ENCODE data around the gene SNED1.
"Not testable (repeated sequence)": the region's sequence is repeated elsewhere in the genome, so short reads cannot be mapped to it uniquely, and the experiment has no call there.

Gene SNED1

DNA sequence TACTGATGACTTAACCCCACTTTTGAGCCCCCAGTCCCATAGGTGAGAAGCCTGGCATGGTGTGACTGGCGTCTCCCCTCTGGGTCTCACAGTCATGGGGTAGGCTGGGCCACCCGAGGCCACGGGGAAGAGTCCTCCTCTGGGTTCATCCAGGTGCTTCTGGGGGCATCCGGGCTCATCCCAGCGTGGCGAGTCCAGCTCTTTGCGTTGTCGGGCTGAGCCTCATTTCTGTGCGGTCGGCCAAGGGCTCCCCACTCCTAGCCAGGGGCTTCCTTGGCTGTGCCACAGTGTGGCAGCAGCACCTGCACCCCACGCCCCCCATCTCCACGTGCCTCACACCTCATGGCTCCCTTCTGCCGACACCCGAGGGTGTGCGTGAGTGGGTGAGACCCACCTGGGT, 27.6 kb upstream of the SNED1 start:
- FAIRE-seq (no peak), DNase-seq (ENCODE audit: insufficient read length, low spot score) (no peak)
- TF ChIP-seq, protein P1, sequence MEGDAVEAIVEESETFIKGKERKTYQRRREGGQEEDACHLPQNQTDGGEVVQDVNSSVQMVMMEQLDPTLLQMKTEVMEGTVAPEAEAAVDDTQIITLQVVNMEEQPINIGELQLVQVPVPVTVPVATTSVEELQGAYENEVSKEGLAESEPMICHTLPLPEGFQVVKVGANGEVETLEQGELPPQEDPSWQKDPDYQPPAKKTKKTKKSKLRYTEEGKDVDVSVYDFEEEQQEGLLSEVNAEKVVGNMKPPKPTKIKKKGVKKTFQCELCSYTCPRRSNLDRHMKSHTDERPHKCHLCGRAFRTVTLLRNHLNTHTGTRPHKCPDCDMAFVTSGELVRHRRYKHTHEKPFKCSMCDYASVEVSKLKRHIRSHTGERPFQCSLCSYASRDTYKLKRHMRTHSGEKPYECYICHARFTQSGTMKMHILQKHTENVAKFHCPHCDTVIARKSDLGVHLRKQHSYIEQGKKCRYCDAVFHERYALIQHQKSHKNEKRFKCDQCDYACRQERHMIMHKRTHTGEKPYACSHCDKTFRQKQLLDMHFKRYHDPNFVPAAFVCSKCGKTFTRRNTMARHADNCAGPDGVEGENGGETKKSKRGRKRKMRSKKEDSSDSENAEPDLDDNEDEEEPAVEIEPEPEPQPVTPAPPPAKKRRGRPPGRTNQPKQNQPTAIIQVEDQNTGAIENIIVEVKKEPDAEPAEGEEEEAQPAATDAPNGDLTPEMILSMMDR (IDR thresholded peaks at IDR 0.05; ENCODE audit: insufficient read depth, missing control alignments), result no peak

DNA sequence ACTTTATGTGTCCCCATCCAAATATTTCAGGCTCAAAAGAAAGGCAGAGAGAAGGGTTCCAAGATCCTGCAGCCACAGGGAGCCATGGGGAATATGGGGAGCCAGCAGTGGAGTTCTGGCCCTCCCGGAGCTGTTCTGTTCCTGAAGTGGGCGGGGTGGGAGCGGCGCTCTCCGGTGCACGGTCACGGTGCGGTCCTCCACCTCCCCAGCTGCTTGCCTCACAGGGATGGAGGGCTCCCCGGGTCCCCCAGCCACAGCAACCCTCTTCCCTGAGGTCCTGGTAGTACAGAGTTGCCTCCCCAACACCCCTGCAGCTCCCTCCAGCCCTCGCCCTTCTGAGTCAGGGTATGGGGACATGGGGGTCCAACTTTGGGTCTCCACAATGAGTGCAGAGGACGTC, 26.2 kb upstream of the SNED1 start:
- no peak for DNase-seq (ENCODE audit: insufficient read length, low spot score)
- TF ChIP-seq, protein P1 (IDR thresholded peaks at IDR 0.05; ENCODE audit: insufficient read depth, missing control alignments), result no peak
- no peak for FAIRE-seq

- FAIRE-seq, result no peak
- no peak for DNase-seq (ENCODE audit: insufficient read length, low spot score)
- TF ChIP-seq, protein P1 (IDR thresholded peaks at IDR 0.05; ENCODE audit: insufficient read depth, missing control alignments), result no peak
These were observed 25.5 kb upstream of the SNED1 start for GRCh38 chr2:240972636-240973521.

- TF ChIP-seq, protein P1 (IDR thresholded peaks at IDR 0.05; ENCODE audit: insufficient read depth, missing control alignments), result no peak
- DNase-seq (ENCODE audit: insufficient read length, low spot score), result no peak
- no peak for FAIRE-seq
These were observed 23.4 kb upstream of the SNED1 start for GRCh38 chr2:240974771-240975572.

- FAIRE-seq; DNase-seq (ENCODE audit: insufficient read length, low spot score): not testable (repeated sequence)
These were observed 22.5 kb upstream of the SNED1 start for GRCh38 chr2:240975903-240976302.

- TF ChIP-seq, protein P1 (IDR thresholded peaks at IDR 0.05; ENCODE audit: insufficient read depth, missing control alignments), result no peak
- FAIRE-seq (no peak), DNase-seq (ENCODE audit: insufficient read length, low spot score) (no peak)
These were observed 17.1 kb upstream of the SNED1 start for GRCh38 chr2:240981280-240981679.

GRCh38 chr2:240981871-240982800, 16.3 kb upstream of the SNED1 start:
- FAIRE-seq (no peak), DNase-seq (ENCODE audit: insufficient read length, low spot score) (no peak)
- TF ChIP-seq, protein P1 (IDR thresholded peaks at IDR 0.05; ENCODE audit: insufficient read depth, missing control alignments), result no peak

All from D721Med (cell line).